GM18909 (cell line): Measurements from ENCODE around the gene CD9.

Source experiments
- ATAC-seq: cut with Tn5 transposase; IDR thresholded peaks from one replicate; pipeline ENCODE4 v1.9.1; 2021; ENCODE audit warnings: mild to moderate bottlenecking; ENCODE audit not compliant: unreplicated experiment, poor library complexity

The CD9 gene

GRCh38 chr12:6271281-6271680 is 71.1 kb downstream of the CD9 start:
- no peak for ATAC-seq

GRCh38 chr12:6272300-6273204 is 72.4 kb downstream of the CD9 start:
- ATAC-seq = no peak

GRCh38 chr12:6273205-6273540 is 73.0 kb downstream of the CD9 start:
- ATAC-seq = no peak

DNA sequence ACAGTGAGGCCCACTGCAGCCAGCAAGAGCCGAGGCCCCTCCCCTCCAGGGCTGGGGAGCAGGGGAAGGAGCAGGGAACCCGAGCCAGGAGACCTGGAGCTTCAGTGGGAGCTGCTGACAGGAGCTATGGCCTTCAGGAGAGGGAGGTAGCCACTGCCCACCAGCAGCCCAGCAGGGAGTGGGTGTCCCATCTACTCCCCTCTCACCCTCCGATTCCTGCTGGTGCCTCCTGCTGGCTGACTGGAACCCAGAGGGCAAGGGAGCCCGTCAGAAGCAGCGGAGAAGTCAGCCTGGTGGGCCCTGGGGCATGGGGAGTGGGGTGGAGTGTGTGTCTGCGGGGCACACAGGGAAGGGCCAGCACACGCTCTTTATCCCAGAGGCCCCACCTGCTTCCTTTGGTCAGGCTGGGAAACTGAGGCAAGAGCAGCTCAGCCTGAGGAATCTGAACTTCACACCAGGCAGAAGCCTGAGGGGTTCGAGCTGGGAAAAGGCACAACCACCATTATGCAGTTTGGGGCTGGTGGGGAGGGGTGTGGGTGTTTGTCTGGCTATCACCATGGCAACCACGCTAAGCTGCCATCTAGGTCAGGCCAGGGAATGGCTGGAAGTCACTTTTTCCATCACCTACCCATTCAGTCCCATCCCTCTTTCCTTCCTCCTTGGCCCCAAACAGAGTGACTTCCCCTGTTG is 73.5 kb downstream of the CD9 start:
- ATAC-seq = no peak

DNA sequence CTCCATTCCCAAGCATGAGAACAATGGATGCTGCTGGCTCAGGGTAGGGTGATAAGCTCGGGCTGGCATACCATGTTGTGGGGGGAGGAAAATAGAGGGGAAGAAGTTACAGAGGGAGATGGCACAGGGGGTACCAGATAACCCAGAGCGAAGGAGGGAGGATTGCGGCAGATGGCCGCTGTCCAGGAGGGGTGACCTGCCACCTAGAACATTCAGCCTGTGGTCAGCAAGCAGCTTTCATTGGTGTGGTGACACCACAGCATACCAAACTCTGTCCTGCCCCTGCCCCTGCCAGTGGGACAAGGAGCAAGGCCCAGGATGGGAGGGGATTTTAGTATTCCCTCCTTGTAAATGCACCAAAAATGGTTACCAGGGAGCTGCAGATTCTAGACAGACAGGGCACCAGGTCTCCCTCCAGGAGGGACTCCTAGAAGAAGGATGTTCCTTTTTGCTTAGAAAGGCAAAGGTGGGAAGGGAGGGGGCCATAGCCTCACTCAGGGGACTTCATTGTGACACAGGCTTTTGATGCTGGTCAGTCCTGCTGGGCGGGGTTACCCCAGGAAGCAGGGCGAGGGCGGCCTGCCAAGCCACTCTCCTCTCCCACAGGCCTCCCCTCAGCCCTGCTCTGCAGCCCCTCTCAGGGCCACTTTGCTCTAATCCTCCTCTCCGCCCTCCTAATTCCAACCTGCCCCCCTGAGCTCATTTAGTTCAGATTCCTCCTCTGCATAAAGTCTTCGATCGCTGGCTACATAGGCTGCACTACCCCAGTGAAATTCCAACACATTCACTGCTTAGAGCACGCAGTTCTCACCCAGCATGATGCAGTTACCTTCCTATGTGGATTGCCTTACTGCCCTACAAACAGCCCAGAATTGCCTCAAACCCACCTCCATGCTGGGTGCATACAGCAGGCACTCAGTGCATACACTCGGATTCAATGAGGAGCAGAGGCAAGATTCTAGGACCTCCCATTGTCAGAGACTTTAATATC is 74.3 kb downstream of the CD9 start:
- no peak for ATAC-seq

GRCh38 chr12:6275928-6276887 is 76.0 kb downstream of the CD9 start:
- no peak for ATAC-seq

GRCh38 chr12:6276956-6277620 is 76.9 kb downstream of the CD9 start:
- no peak for ATAC-seq

GRCh38 chr12:6277982-6278438 is 77.8 kb downstream of the CD9 start:
- peak; percentile 30 for ATAC-seq

DNA sequence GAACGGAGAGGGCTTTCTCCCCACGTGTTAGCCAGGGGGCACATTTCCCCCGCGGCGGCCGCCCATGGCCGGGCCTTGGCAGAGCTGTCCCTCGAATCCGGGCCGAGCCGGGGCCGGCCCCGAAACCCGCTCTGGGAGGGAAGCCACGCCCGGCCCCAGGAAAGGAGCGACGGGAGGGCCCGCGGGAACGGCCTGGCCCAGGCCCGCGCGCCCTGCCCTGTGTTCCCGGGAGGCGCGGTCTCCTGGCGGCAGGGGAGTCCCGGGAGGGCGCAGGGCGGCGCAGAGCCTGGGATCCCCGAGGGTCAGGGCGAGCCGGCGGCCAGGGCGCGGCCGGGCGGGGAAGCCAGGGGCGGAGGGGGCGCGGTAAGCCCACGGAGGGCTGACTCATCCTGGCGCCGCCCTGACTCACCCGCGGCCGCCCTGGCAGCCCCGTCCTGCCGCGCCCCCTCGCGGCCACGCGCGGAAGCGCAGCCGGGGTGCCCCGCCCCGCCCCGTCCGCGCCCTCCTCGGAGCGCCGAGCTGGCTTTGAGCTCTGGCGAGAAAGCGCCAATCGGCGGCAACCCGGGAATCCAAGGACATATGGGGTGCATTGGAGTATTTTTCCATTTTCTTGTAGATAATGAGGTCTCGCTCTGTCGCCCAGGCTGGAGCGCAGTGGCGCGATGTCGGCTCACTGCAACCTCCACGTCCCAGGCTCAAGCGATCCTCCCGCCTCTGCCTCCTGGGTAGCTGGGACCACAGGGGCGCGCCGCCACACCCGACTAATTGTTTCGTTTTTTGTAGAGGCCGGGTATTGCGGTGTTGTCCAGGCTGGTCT is 78.4 kb downstream of the CD9 start:
- ATAC-seq = peak; percentile 83

DNA sequence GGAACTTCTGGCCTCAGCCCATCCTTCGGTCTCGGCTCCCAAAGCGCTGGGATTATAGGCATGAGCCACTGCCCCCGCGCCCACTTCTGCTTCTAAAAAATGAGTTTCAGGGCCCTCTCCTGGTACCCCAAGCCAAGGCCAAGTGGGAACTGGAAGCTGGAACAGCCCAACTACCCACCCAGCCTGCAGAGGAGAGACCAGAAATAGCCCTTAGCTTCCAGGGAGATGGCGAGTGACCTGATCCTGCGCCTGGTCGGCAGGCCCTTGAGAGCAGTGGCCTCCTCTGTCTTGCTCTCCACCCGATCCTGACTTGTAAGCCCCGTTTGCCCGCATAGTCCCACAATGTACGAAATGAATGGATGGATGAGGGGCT is 79.0 kb downstream of the CD9 start:
- ATAC-seq = no peak

DNA sequence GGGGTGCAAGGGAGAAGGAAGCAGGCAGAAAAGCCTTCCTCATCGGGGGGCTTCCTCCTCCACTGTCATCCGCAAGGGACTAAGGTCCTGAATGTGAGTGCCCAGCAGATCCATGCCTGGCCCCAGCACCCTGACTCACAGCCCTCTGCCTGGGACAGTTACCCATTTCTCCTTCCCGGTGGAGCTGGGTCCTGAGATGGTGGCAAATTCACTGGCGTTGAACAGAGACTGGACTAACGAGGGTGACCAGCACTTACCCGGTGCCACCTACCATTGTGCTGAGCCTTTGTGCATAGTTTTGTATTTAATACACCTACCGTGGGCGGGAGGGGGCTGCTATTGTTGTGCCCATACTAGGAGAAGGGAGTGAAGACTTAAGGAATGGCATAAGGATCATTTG is 79.4 kb downstream of the CD9 start:
- ATAC-seq = no peak

DNA sequence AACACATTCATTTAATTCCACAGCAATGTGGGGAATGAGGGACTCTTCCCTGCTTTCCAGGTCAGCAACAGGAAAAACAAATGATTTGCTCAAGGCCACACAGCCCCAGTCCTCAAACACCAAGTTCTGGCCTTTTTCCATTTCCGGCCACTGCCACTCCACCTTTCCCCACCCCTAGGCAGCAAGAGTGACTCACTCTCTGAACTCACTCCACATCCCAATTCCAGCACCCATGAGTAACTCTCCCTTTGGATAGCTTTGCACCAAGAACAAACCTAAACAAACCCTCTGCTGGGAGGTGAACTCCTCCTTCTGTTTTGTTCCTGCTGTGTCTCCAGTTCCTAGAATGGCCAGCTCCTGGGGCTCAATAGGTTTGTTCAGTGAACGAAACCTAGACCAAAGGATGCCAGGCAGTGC is 79.9 kb downstream of the CD9 start:
- no peak for ATAC-seq

DNA sequence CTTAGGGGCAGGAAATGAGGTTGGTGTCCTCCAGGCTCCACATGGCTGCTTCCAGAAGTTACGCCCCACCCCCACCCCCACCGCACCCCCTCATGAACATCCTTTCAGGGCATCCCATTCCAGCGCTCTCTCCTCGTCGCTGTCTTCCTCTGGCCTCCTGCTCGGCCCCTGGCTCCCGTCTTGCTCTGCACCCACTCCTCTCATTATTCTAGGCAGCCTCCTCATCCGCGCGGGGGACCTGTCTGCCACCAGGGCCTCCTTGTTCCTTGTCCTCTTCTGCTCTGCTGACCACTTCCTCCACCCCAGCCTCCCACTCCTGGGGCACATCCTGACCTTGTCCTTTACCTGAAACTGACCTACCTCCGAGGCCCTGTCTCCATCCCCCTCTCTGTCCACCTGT is 80.5 kb downstream of the CD9 start:
- ATAC-seq = no peak

GRCh38 chr12:6281081-6281809 is 81.0 kb downstream of the CD9 start:
- no peak for ATAC-seq

GRCh38 chr12:6282453-6282840 is 82.2 kb downstream of the CD9 start:
- ATAC-seq = no peak

- ATAC-seq = no peak
Observed at GRCh38 chr12:6284273-6284672, 84.1 kb downstream of the CD9 start.

DNA sequence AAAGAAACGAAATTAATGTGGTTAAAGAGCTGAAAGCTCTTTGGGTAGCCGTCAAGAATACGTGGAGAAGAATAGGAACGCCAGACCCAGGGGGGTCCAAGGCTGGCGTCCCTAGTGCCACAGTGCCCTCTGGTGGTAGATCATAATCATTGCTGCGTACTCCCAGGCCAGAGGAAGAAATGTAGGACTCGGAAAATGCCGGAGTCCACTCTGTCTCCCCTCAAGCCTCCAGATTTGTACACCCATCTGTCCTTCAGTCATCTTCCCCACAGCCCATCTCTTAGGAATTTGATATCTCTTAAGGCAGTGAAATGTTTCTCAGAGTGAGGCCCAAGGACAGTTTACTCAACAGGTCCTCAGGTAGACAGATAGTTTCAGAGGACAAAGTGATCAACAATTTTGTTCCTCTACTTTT is 84.9 kb downstream of the CD9 start:
- peak; percentile 46 for ATAC-seq
